ENCODE data around the gene IL34. TPM values are rescaled to one million over a fixed set of nuclear protein-coding genes. Genes with fewer than 3 reads are reported as not detected.
A peak's percentile ranks its signal among the peaks of the same experiment; 100 is the strongest.

The IL34 gene
- total and polyA plus RNA-seq, 2 of the 13 experiments (the other 11 are each of a cell fraction or from before 2014, with no cell fraction given): 1.2 to 1.3 TPM

GRCh38 chr16:70682239-70683145 lies 36.1 kb downstream of the IL34 start (continued):
- TF ChIP-seq NONO (IDR thresholded peaks at IDR 0.05) (no peak), NONO (CRISPR knock-in tag; conservative IDR thresholded peaks at IDR 0.05) (0 out of 2 replicates have a peak, but pooled peaks have one; percentile 34), ZNF44 (CRISPR knock-in tag; IDR thresholded peaks at IDR 0.05) (0 out of 2 replicates have a peak, but pooled peaks have one; percentile 69), ZNF678 (CRISPR knock-in tag; IDR thresholded peaks at IDR 0.05) (peak; percentile 66), ZNF276 (CRISPR knock-in tag; IDR thresholded peaks at IDR 0.05; ENCODE audit: low read depth) (0 out of 2 replicates have a peak, but pooled peaks have one; percentile 8), KAT7 (CRISPR knock-in tag; IDR thresholded peaks at IDR 0.05; ENCODE audit: borderline replicate concordance) (no peak), SCMH1 (CRISPR knock-in tag; IDR thresholded peaks at IDR 0.05; ENCODE audit: borderline replicate concordance) (no peak), TOE1 (CRISPR knock-in tag; IDR thresholded peaks at IDR 0.05) (no peak), ZFP36L2 (CRISPR knock-in tag; IDR thresholded peaks at IDR 0.05) (no peak), ZNF30 (CRISPR knock-in tag; IDR thresholded peaks at IDR 0.05) (no peak), ZKSCAN1 (IDR thresholded peaks at IDR 0.05; ENCODE audit: low read length) (0 out of 2 replicates have a peak, but pooled peaks have one; percentile 18), TARDBP (CRISPR knock-in tag; IDR thresholded peaks at IDR 0.05) (no peak; the same call in 1 of the 2 replicates), RAD21 (CRISPR knock-in tag; IDR thresholded peaks at IDR 0.05) (peak; percentile 6; the same call in 1 of the 2 replicates), ZMAT5 (CRISPR knock-in tag; IDR thresholded peaks at IDR 0.05; ENCODE audit: borderline replicate concordance, low read depth) (no peak), ZBTB14 (CRISPR knock-in tag; IDR thresholded peaks at IDR 0.05) (no peak), SIX1 (CRISPR knock-in tag; IDR thresholded peaks at IDR 0.05; ENCODE audit: borderline replicate concordance) (no peak), MEIS2 (CRISPR knock-in tag; IDR thresholded peaks at IDR 0.05) (peak; percentile 8; the same call in 1 of the 2 replicates), ZNF138 (CRISPR knock-in tag; IDR thresholded peaks at IDR 0.05; ENCODE audit: low read depth) (0 out of 2 replicates have a peak, but pooled peaks have one; percentile 53), ZNF296 (CRISPR knock-in tag; conservative IDR thresholded peaks at IDR 0.05) (no peak; the same call in 1 of the 2 replicates), ZNF543 (CRISPR knock-in tag; IDR thresholded peaks at IDR 0.05) (no peak; the same call in 1 of the 2 replicates), GFI1 (CRISPR knock-in tag; IDR thresholded peaks at IDR 0.05; ENCODE audit: borderline replicate concordance) (no peak), CAMTA2 (CRISPR knock-in tag; IDR thresholded peaks at IDR 0.05; ENCODE audit: borderline replicate concordance) (no peak), CCDC6 (CRISPR knock-in tag; IDR thresholded peaks at IDR 0.05) (0 out of 2 replicates have a peak, but pooled peaks have one; percentile 21), HINFP (CRISPR knock-in tag; IDR thresholded peaks at IDR 0.05; ENCODE audit: low read depth) (peak; percentile 29; the same call in 1 of the 2 replicates), ZNF629 (CRISPR knock-in tag; conservative IDR thresholded peaks at IDR 0.05) (peak; percentile 29)
